Measurements from ENCODE around the gene LSMEM2.

LSMEM2 gene

GRCh38 chr3:50286322-50287227 lies 7.7 kb downstream of the LSMEM2 start:
- no peak for DNase-seq

- no peak for DNase-seq
Measured at GRCh38 chr3:50287262-50287661, 8.4 kb downstream of the LSMEM2 start.

- no peak for DNase-seq
Measured at GRCh38 chr3:50288387-50289007, 9.6 kb downstream of the LSMEM2 start.

GRCh38 chr3:50289130-50289529 lies 10.2 kb downstream of the LSMEM2 start:
- DNase-seq = no peak

- DNase-seq = no peak
Measured at GRCh38 chr3:50290161-50290641, 11.3 kb downstream of the LSMEM2 start.

GRCh38 chr3:50292159-50293078 lies 13.5 kb downstream of the LSMEM2 start, which contains the start of gene IFRD2:
IFRD2 (minus strand) TSS chr3:50292429; CDS start chr3:50292274, 155 bp downstream.
- peak; percentile 94 to 95 for DNase-seq

GRCh38 chr3:50293079-50293801 lies 14.4 kb downstream of the LSMEM2 start:
- DNase-seq = no peak

- no peak for DNase-seq
Measured at GRCh38 chr3:50294089-50294488, 15.2 kb downstream of the LSMEM2 start.

- DNase-seq = no peak
Measured at GRCh38 chr3:50294492-50295403, 15.9 kb downstream of the LSMEM2 start.

GRCh38 chr3:50295553-50296431 lies 16.9 kb downstream of the LSMEM2 start:
- no peak for DNase-seq

GRCh38 chr3:50296721-50297383 lies 18.0 kb downstream of the LSMEM2 start:
- DNase-seq = no peak

- DNase-seq = no peak
Measured at GRCh38 chr3:50297384-50297775, 18.5 kb downstream of the LSMEM2 start.

GRCh38 chr3:50297896-50298725 lies 19.2 kb downstream of the LSMEM2 start:
- DNase-seq = no peak

- DNase-seq = peak; percentile 99 to 100
Measured at GRCh38 chr3:50298836-50299637, 20.1 kb downstream of the LSMEM2 start, which contains the start of the genes HYAL3 and NAA80. HYAL3 (minus strand) TSS chr3:50299405; CDS start chr3:50295602, 3,803 bp downstream. NAA80 (minus strand) TSS chr3:50299405; CDS start chr3:50297463, 1,942 bp downstream.

GRCh38 chr3:50299638-50299928 lies 20.7 kb downstream of the LSMEM2 start:
- no peak for DNase-seq

GRCh38 chr3:50299929-50300680 lies 21.2 kb downstream of the LSMEM2 start:
- DNase-seq = no peak

All from activated CD4-positive, alpha-beta T cell treated with anti-CD3 and anti-CD28 coated beads for 4 hours (primary cell).